Thyroid gland (tissue), 4 donors: ENCODE measurements around the gene B4GALT5.

Experiments used
- CTCF ChIP-seq, 6 experiments: fragments of 200-600 bp in 3 of 6; fragments of 450-650 bp in 3 of 6; sonication (generic) in 3 of 6; IDR thresholded peaks; one replicate each; pipeline ENCODE4 v1.5.1; 2016 to 2019; ENCODE audit warnings: antibody characterized with exemption in 6 of 6, mild to moderate bottlenecking in 2 of 6, inconsistent platforms in 1 of 6, moderate library complexity in 1 of 6
- POLR2A ChIP-seq, 2 donors: fragments of 450-650 bp; IDR thresholded peaks; one replicate each; pipeline ENCODE4 v1.6.1; 2017; ENCODE audit warnings: antibody characterized with exemption in 2 of 2, mild to moderate bottlenecking in 2 of 2, moderate library complexity in 1 of 2

DNA sequence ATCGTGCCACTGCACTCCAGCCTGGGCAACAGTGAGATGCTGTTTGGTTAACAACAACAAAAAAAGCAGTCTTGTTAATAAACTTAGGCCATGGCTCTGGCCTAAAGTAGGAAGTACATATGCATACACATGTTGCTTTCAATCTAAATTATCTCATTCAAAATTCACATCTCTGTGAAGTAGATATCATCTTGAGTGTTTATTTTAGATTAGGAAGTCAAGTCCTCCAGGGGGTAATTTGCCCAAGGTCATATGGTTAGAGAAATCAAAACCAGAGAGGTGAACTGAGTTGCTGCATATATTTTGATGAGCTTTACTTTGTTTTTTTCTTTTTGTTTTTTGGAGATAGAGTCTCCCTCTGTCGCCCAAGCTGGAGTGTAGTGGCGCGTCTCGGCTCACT, 52.8 kb downstream of the B4GALT5 start:
- TF ChIP-seq CTCF (IDR thresholded peaks at IDR 0.05) (no peak), POLR2A (IDR thresholded peaks at IDR 0.05) (no peak)
